ENCODE measurements around the gene ZNF609.

The ZNF609 gene

GRCh38 chr15:64562003-64562640 lies 101.7 kb downstream of the ZNF609 start:
- no peak overlapping the region for H3K4me3 ChIP-seq (replicated peaks in 1 of 2; ENCODE audit: low read depth in 2 of 2, low read length in 2 of 2)
- DNase-seq (ENCODE audit: low read depth in 2 of 2), result no peak
- TF ChIP-seq, protein P1, sequence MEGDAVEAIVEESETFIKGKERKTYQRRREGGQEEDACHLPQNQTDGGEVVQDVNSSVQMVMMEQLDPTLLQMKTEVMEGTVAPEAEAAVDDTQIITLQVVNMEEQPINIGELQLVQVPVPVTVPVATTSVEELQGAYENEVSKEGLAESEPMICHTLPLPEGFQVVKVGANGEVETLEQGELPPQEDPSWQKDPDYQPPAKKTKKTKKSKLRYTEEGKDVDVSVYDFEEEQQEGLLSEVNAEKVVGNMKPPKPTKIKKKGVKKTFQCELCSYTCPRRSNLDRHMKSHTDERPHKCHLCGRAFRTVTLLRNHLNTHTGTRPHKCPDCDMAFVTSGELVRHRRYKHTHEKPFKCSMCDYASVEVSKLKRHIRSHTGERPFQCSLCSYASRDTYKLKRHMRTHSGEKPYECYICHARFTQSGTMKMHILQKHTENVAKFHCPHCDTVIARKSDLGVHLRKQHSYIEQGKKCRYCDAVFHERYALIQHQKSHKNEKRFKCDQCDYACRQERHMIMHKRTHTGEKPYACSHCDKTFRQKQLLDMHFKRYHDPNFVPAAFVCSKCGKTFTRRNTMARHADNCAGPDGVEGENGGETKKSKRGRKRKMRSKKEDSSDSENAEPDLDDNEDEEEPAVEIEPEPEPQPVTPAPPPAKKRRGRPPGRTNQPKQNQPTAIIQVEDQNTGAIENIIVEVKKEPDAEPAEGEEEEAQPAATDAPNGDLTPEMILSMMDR (IDR thresholded peaks at IDR 0.05; ENCODE audit: low read depth, low read length), result no peak

DNA sequence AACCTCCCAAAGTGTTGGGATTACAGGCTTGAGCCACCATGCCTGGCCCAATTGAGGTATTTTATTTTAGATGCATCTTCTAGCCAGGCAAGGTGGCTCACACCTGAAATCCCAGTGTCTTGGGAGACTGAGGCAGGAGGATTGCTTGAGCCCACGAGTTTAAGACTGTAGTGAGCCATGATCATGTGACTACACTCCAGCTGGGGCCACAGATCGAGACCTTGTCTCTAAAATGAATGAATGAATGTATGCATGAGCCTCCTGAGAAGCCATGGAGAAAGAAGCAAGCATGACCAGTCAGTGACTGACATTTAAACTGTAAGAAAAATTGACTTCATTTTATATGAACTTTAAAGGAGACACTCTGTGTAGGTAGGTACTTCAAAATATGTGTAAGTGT lies 105.7 kb downstream of the ZNF609 start:
- TF ChIP-seq, protein P1 (IDR thresholded peaks at IDR 0.05; ENCODE audit: low read depth, low read length), result no peak
- no peak overlapping the region for H3K4me3 ChIP-seq (replicated peaks in 1 of 2; ENCODE audit: low read depth in 2 of 2, low read length in 2 of 2)
- no peak for DNase-seq (ENCODE audit: low read depth in 2 of 2)

GRCh38 chr15:64566629-64567427 lies 106.5 kb downstream of the ZNF609 start:
- DNase-seq (ENCODE audit: low read depth in 2 of 2), result no peak
- no peak overlapping the region for H3K4me3 ChIP-seq (replicated peaks in 1 of 2; ENCODE audit: low read depth in 2 of 2, low read length in 2 of 2)
- TF ChIP-seq, protein P1 (IDR thresholded peaks at IDR 0.05; ENCODE audit: low read depth, low read length), result no peak

GRCh38 chr15:64568765-64569164 lies 108.4 kb downstream of the ZNF609 start:
- TF ChIP-seq, protein P1 (IDR thresholded peaks at IDR 0.05; ENCODE audit: low read depth, low read length), result no peak
- DNase-seq (ENCODE audit: low read depth in 2 of 2), result no peak
- no peak overlapping the region for H3K4me3 ChIP-seq (replicated peaks in 1 of 2; ENCODE audit: low read depth in 2 of 2, low read length in 2 of 2)

- no peak for DNase-seq (ENCODE audit: low read depth in 2 of 2)
- TF ChIP-seq, protein P1 (IDR thresholded peaks at IDR 0.05; ENCODE audit: low read depth, low read length), result no peak
- no peak overlapping the region for H3K4me3 ChIP-seq (replicated peaks in 1 of 2; ENCODE audit: low read depth in 2 of 2, low read length in 2 of 2)
Measured at GRCh38 chr15:64571857-64572291, 111.5 kb downstream of the ZNF609 start.

- TF ChIP-seq, protein P1 (IDR thresholded peaks at IDR 0.05; ENCODE audit: low read depth, low read length), result no peak
- H3K4me3 ChIP-seq (replicated peaks in 1 of 2; ENCODE audit: low read depth in 2 of 2, low read length in 2 of 2), result no peak overlapping the region
- DNase-seq (ENCODE audit: low read depth in 2 of 2), result no peak
Measured at GRCh38 chr15:64572856-64573255, 112.5 kb downstream of the ZNF609 start.

Measured in cardiac fibroblast (primary cell).